ENCODE results near the gene THUMPD1. TPM values are rescaled to one million over a fixed set of nuclear protein-coding genes. Genes with fewer than 3 reads are reported as not detected.

THUMPD1 gene
- total RNA-seq, 1 experiment from 2014 or later = 33.9 TPM

DNA sequence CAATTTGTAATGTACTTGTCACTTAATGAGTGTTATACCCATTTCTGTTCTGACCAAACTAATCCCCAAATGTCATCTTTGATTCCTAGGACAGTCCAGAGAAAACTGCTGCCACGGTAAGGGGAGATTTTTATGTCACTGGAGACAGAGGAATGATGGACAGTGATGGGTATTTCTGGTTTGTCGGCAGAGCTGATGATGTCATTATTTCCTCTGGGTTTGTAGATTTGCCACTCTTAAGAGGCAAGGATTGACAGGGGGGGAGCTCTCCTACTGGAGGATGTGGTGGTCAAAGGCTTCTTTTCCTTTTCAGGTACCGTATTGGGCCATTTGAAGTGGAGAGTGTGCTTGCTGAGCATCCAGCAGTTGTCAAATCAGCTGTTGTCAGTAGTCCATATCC lies 12.5 kb downstream of the THUMPD1 start:
- Histone ChIP-seq H2AFZ (ENCODE audit: low read depth, low read length, poor library complexity, severe bottlenecking) (no peak overlapping the region), H3K4me3 (replicated peaks in 1 of 2; ENCODE audit: low read depth in 1 of 2, low read length in 2 of 2) (no peak overlapping the region), H3K27ac (ENCODE audit: low read depth, low read length) (no peak overlapping the region), H3K9me3 (ENCODE audit: control insufficient read depth in 1 of 2, insufficient read depth in 1 of 2, low read depth in 1 of 2, low read length in 2 of 2) (no peaks in the 10 kb centered on the region), H3K36me3 (ENCODE audit: control insufficient read depth in 1 of 2, insufficient read depth in 2 of 2, low read length in 2 of 2) (no peaks in the 10 kb centered on the region), H3K79me2 (ENCODE audit: insufficient read depth, low read length) (no peaks in the 10 kb centered on the region), H3K4me2 (ENCODE audit: low read length) (no peak overlapping the region), H3K9ac (ENCODE audit: low read length) (no peak overlapping the region), H3K4me1 (ENCODE audit: control insufficient read depth in 1 of 2, insufficient read depth in 2 of 2, low read length in 2 of 2) (no peaks in the 10 kb centered on the region), H3K9me2 (ENCODE audit: insufficient read depth) (no peaks in the 10 kb centered on the region), H3K27me3 (ENCODE audit: insufficient read depth, low read length) (peaks cover 13% of the 10 kb centered on the region), H4K20me1 (ENCODE audit: insufficient read depth) (no peaks in the 10 kb centered on the region)
- ATAC-seq (no peak), DNase-seq (ENCODE audit: low read depth, low spot score) (no peak)
- CTCF ChIA-PET = no interaction called here
- TF ChIP-seq SP1 (IDR thresholded peaks at IDR 0.05; ENCODE audit: low read depth) (no peak), JUND (IDR thresholded peaks at IDR 0.05) (no peak), ZFX (IDR thresholded peaks at IDR 0.05) (no peak), CBX3 (IDR thresholded peaks at IDR 0.05; ENCODE audit: low read depth) (no peak), RAD21 (IDR thresholded peaks at IDR 0.05; ENCODE audit: low read depth) (no peak), EGR1 (IDR thresholded peaks at IDR 0.05; ENCODE audit: low read depth) (no peak), ZNF274 (IDR thresholded peaks at IDR 0.05; ENCODE audit: low read depth, low read length) (no peak), EZH2 (IDR thresholded peaks at IDR 0.05) (no peak), YY1 (IDR thresholded peaks at IDR 0.05; ENCODE audit: extremely low read depth, insufficient replicate concordance, low read depth, low read length) (no peak), POLR2AphosphoS5 (IDR thresholded peaks at IDR 0.05; ENCODE audit: low read depth, low read length) (no peak), ELF1 (IDR thresholded peaks at IDR 0.05; ENCODE audit: borderline replicate concordance, low read depth) (no peak), SIN3A (IDR thresholded peaks at IDR 0.05; ENCODE audit: low read depth) (no peak)
- TF ChIP-seq, protein P1, sequence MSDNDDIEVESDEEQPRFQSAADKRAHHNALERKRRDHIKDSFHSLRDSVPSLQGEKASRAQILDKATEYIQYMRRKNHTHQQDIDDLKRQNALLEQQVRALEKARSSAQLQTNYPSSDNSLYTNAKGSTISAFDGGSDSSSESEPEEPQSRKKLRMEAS (IDR thresholded peaks at IDR 0.05) = no peak
- TF ChIP-seq, protein P2, sequence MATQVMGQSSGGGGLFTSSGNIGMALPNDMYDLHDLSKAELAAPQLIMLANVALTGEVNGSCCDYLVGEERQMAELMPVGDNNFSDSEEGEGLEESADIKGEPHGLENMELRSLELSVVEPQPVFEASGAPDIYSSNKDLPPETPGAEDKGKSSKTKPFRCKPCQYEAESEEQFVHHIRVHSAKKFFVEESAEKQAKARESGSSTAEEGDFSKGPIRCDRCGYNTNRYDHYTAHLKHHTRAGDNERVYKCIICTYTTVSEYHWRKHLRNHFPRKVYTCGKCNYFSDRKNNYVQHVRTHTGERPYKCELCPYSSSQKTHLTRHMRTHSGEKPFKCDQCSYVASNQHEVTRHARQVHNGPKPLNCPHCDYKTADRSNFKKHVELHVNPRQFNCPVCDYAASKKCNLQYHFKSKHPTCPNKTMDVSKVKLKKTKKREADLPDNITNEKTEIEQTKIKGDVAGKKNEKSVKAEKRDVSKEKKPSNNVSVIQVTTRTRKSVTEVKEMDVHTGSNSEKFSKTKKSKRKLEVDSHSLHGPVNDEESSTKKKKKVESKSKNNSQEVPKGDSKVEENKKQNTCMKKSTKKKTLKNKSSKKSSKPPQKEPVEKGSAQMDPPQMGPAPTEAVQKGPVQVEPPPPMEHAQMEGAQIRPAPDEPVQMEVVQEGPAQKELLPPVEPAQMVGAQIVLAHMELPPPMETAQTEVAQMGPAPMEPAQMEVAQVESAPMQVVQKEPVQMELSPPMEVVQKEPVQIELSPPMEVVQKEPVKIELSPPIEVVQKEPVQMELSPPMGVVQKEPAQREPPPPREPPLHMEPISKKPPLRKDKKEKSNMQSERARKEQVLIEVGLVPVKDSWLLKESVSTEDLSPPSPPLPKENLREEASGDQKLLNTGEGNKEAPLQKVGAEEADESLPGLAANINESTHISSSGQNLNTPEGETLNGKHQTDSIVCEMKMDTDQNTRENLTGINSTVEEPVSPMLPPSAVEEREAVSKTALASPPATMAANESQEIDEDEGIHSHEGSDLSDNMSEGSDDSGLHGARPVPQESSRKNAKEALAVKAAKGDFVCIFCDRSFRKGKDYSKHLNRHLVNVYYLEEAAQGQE (IDR thresholded peaks at IDR 0.05; ENCODE audit: low read depth) = no peak
- TF ChIP-seq, protein P3, sequence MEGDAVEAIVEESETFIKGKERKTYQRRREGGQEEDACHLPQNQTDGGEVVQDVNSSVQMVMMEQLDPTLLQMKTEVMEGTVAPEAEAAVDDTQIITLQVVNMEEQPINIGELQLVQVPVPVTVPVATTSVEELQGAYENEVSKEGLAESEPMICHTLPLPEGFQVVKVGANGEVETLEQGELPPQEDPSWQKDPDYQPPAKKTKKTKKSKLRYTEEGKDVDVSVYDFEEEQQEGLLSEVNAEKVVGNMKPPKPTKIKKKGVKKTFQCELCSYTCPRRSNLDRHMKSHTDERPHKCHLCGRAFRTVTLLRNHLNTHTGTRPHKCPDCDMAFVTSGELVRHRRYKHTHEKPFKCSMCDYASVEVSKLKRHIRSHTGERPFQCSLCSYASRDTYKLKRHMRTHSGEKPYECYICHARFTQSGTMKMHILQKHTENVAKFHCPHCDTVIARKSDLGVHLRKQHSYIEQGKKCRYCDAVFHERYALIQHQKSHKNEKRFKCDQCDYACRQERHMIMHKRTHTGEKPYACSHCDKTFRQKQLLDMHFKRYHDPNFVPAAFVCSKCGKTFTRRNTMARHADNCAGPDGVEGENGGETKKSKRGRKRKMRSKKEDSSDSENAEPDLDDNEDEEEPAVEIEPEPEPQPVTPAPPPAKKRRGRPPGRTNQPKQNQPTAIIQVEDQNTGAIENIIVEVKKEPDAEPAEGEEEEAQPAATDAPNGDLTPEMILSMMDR (IDR thresholded peaks at IDR 0.05 in 2 of 3, conservative IDR thresholded peaks at IDR 0.05 in 1 of 3; ENCODE audit: borderline replicate concordance in 1 of 3, insufficient read depth in 1 of 3, low read depth in 2 of 3, low read length in 2 of 3) = no peak
- BruUV-seq (replicated peaks) = no TSS peak
- RAD21 ChIA-PET (ENCODE audit: low non-redundant PET in 1 of 2, low total read pairs in 2 of 2, uncharacterized antibody in 2 of 2, unreplicated experiment in 2 of 2) = no interaction called here
- intact Hi-C loops (cut with micrococcal nuclease) = no loop called here
- POLR2A ChIA-PET = no interaction called here

All from HCT116 (cell line).